Mesothelial cell of epicardium (in vitro differentiated cells): ENCODE measurements around the gene TRIM68. TPM values are rescaled to one million over a fixed set of nuclear protein-coding genes. Genes with fewer than 3 reads are reported as not detected.
A peak's percentile ranks its signal among the peaks of the same experiment; 100 is the strongest.

ENCODE experiments used
- DNase-seq, 2 experiments: peaks; one replicate each; pipeline ENCODE4 v3.0.0; 2021; ENCODE audit warnings: low spot score in 2 of 2; ENCODE audit not compliant: unreplicated experiment in 2 of 2
- H3K27ac Mint-ChIP-seq: 2 replicates; pipeline ENCODE4 v1.8.0; 2021; ENCODE audit warnings: mixed read lengths
- H3K27me3 Mint-ChIP-seq: 2 replicates; pipeline ENCODE4 v1.8.0; 2021; ENCODE audit warnings: low read depth, mixed read lengths
- H3K36me3 Mint-ChIP-seq: 2 replicates; pipeline ENCODE4 v1.8.0; 2021; ENCODE audit warnings: mixed read lengths
- H3K4me1 Mint-ChIP-seq: 2 replicates; pipeline ENCODE4 v1.8.0; 2021; ENCODE audit warnings: mixed read lengths
- H3K4me3 Mint-ChIP-seq: 2 replicates; pipeline ENCODE4 v1.8.0; 2021; ENCODE audit warnings: mild to moderate bottlenecking, moderate library complexity, mixed read lengths
- H3K9me3 Mint-ChIP-seq: 2 replicates; pipeline ENCODE4 v1.8.0; 2021; ENCODE audit warnings: mixed read lengths
- total RNA-seq: library from RNA; stranded (reverse); gene quantifications from 3 replicates; pipeline ENCODE4 v1.2.1, GENCODE V29; 2021
- TF ChIP-seq, protein P1 (sequence below): fragments of 200-600 bp; sonication (generic); IDR thresholded peaks from one replicate; pipeline ENCODE4 v1.5.0; 2021; ENCODE audit warnings: antibody characterized with exemption; ENCODE audit not compliant: unreplicated experiment

The TRIM68 gene
- total RNA-seq, 1 donor from 2014 or later, result 23.3 TPM

DNA sequence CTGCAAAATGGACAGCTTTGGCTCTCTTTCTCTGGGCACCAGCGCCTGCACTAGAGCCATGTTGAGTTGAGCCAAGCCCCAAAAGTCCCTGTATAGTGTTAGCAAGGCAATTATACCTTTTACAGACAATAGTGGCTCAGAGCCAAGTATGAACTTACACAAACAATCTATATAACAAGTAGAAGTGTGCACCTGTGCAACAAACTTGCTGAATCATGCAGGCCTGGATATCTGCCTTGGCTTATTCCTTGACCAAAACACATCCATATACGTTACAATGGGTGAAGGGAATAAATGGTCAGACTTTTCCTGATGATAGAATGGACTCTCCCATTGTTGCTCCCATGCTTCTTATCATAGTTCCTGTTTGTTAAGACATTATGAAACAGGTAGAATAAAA is 30.3 kb downstream of the TRIM68 start:
- Mint-ChIP-seq H3K27ac (no peak overlapping the region), H3K4me3 (no peak overlapping the region), H3K27me3 (no peaks in the 10 kb centered on the region), H3K36me3 (no peaks in the 10 kb centered on the region), H3K4me1 (peaks cover 2% of the 10 kb centered on the region), H3K9me3 (no peaks in the 10 kb centered on the region)
- no peak for DNase-seq
- TF ChIP-seq, protein P1, sequence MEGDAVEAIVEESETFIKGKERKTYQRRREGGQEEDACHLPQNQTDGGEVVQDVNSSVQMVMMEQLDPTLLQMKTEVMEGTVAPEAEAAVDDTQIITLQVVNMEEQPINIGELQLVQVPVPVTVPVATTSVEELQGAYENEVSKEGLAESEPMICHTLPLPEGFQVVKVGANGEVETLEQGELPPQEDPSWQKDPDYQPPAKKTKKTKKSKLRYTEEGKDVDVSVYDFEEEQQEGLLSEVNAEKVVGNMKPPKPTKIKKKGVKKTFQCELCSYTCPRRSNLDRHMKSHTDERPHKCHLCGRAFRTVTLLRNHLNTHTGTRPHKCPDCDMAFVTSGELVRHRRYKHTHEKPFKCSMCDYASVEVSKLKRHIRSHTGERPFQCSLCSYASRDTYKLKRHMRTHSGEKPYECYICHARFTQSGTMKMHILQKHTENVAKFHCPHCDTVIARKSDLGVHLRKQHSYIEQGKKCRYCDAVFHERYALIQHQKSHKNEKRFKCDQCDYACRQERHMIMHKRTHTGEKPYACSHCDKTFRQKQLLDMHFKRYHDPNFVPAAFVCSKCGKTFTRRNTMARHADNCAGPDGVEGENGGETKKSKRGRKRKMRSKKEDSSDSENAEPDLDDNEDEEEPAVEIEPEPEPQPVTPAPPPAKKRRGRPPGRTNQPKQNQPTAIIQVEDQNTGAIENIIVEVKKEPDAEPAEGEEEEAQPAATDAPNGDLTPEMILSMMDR, result no peak

DNA sequence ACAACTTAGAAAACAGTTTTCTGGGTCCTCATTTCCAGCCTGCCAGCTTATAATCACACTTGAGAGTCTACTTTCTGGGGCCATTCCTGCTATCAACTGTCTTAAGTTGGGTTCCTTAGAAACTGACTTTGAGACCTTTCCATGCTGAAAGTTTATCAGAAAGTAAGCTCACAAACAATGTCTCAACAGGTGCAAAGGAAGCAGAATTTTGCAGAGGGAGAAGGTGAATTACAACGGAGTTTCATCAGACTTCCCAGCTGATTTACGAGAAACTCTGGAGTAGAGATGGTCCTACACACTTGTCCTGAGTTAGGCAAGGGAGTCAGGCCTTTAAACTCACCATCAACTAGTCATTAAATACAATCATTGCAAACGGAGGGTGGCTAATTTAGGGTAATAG is 31.2 kb downstream of the TRIM68 start:
- H3K4me1 Mint-ChIP-seq, result peaks cover 2% of the 10 kb centered on the region
- no peaks in the 10 kb centered on the region for H3K36me3 Mint-ChIP-seq
- H3K27ac Mint-ChIP-seq, result no peak overlapping the region
- no peak for DNase-seq
- no peak overlapping the region for H3K4me3 Mint-ChIP-seq
- H3K27me3 Mint-ChIP-seq, result no peaks in the 10 kb centered on the region
- TF ChIP-seq, protein P1, result no peak
- no peaks in the 10 kb centered on the region for H3K9me3 Mint-ChIP-seq

DNA sequence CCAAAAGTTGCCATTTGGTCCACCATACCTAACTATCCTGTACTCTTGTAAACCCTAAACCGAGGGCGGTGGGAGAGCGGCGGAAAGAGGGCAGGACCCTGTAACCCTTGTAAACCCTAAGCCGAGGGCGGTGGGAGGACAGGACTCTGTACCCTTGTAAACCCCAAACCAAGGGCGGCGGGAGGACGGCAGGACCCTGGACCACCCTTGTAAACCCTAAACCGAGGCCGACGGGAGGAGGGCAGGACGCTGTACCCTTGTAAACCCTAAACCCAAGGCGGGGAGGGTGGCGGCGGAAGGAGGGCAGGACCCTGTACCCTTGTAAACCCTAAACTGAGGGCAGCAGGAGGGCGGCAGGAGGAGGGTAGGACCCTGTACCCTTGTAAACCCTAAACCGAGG is 39.0 kb downstream of the TRIM68 start:
- TF ChIP-seq, protein P1, result no peak
- Mint-ChIP-seq H3K4me3 (no peak overlapping the region), H3K9me3 (peaks cover 13% of the 10 kb centered on the region), H3K27ac (no peak overlapping the region), H3K36me3 (peaks cover 2% of the 10 kb centered on the region), H3K4me1 (peaks cover 5% of the 10 kb centered on the region), H3K27me3 (no peaks in the 10 kb centered on the region)
- no peak for DNase-seq

DNA sequence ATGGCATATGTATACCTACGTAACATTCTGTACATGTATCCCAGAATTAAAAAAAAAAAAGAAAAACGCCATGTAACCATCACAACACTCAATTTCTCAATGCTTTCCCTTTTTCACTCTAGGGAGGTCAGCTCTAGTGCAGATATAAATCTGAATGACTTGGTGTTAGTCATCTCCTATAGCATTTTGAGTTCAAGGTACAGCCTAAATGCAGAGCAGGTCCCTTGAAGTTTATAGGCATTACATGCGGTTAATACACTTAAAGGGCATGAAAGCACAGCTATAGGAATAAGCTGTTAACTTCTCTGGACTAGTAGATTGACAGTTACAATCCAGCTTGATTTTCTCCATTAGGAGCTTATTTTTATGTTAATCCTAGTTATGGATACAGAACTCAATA is 42.7 kb downstream of the TRIM68 start:
- H3K36me3 Mint-ChIP-seq, result peaks cover 14% of the 10 kb centered on the region
- DNase-seq, result no peak
- H3K4me1 Mint-ChIP-seq, result peaks cover 10% of the 10 kb centered on the region
- H3K9me3 Mint-ChIP-seq, result peaks cover 47% of the 10 kb centered on the region
- H3K4me3 Mint-ChIP-seq, result no peak overlapping the region
- no peak overlapping the region for H3K27ac Mint-ChIP-seq
- H3K27me3 Mint-ChIP-seq, result no peaks in the 10 kb centered on the region
- TF ChIP-seq, protein P1, result no peak

DNA sequence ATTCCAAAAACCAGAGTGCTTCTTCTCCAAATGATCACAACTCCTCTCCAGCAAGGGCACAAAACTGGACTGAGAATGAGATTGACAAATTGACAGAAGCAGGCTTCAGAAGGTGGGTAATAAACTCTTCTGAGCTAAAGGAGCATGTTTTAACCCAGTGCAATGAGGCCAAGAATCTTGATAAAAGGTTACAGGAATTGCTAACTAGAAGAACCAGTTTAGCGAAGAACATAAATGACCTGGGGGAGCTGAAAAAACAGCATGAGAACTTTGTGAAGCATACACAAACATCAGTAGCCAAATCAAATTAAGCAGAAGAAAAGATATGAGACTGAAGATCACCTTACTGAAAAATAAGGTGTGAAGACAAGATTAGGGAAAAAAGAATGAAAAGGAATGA is 47.6 kb downstream of the TRIM68 start:
- H3K36me3 Mint-ChIP-seq, result peaks cover 14% of the 10 kb centered on the region
- no peak overlapping the region for H3K4me3 Mint-ChIP-seq
- no peak for DNase-seq
- no peaks in the 10 kb centered on the region for H3K27me3 Mint-ChIP-seq
- peaks cover 14% of the 10 kb centered on the region for H3K4me1 Mint-ChIP-seq
- H3K27ac Mint-ChIP-seq, result peak overlapping the region; percentile 70
- peaks cover 43% of the 10 kb centered on the region for H3K9me3 Mint-ChIP-seq
- TF ChIP-seq, protein P1, result no peak
